Activated CD4-positive, alpha-beta T cell treated with anti-CD3 and anti-CD28 coated beads, Interleukin-2, Interleukin-6, amounts not matched to agents 100 ng/mL and 50 ng/mL, durations not matched to agents 16 hours and 8 hours (primary cell): ENCODE results near the gene WIPF2.

Experiments
- DNase-seq: peaks from one replicate; pipeline ENCODE4 v3.0.0-alpha.2; 2020

Gene WIPF2

DNA sequence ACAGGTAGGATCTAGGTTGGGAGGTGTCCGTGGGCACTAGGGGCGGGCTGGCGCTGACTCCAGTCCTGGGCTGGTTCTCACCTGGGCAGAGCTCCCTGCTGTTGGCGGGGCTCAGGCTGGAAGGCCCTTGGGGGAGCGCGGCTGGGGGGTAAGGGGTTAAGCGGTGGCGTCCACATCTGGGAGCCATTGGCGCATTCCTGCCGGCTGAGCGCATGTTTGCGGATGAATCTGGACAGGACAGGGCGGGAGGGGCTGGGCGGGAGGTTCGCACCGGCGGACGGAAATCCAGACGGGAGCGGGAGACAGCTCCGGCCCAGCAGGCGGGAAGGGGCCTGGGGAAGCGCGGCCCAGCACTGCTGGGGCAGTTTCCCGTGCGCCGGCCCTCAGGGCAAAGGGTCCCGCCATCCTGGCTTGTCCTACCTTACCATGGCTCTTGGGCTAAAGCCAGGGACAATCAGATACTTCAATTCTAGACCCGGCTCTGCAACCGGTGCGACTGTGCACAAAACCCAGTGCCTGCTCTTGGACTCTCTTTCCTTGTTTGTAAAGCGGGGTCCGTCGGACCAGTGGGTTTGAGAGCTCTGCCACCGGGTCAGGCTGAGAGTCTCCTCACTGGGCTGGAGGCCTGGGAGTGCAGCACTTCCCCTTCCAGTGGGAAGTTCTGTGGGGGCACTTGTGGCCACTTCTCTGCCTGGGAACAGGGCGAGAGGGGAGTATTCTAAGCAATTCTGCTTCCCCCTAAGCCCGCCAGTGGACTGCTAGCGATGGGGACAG is 97.7 kb downstream of the WIPF2 start:
- DNase-seq = no peak

DNA sequence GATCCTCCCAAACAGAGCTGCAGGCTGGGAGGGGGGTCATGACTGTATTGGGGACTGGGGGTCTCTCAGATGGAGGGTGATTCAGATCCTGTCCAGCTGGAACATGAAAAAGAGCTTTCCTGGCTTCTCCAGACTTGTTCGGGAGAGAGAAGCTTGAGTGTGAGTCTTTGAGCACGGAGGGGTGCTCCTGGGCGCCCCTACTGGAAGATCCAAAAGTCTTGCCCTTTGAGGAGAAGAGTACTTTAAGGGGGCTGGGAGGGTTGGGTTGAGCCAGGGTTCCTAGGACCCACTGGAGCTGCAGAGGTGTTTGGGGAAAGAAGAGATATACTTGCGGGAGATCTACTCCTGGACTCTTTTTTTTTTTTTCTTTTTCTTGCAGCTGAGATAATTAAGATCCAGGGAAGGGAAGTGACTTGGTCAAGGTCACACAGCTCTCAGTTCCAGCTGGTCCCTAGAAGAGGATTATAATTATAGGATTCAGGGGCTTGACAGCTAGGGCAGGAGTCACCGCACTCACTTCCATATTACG is 98.3 kb downstream of the WIPF2 start:
- DNase-seq = peak; percentile 72

DNA sequence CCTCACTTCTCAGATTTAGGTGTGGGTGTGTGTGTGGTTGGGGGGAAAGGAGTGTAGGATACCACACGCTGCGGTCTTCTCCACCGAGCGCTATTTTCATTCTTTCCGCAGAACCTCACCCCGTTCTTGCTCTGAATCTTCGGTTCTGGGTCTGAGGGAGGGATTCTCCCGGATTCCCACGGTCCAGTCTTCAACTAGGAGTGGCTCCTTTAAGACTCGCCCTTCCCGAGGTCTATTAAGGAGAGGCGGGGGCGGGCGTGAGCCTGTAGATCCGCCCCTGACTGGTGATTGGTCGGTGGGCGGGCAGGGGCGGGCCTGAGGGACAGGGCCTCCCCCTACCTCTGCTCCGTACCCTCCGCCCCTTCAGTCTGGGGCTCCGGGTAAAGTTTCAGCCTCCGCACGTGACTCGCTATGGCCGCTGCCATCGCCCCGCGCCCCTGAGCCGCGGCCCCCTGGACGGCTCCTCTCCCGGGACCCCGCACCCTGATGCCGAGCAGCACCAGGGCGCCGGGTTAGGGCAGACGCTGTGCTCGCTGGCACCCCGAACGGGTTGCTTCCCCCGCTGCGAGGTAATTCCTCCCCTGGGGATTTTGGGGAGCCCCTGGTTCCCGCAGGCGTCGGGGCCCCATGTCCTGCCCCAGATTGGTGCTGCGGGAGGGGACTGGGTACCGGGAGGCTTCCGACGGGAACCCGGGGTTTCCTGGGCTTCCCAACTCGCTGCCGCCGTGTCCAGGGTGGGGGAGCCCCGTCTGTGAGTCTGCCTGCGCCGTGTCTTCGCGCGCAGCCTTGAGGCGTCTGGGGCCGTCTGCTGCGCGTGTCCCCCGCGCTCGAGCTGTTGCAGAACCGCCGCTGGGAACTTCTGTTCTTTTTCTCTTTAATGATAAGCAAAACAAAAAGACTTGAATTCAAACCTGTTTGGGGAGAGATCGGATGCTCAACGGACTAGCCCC is 99.1 kb downstream of the WIPF2 start:
- peak; percentile 96 for DNase-seq

GRCh38 chr17:40318830-40319391 is 99.8 kb downstream of the WIPF2 start:
- peak; percentile 28 for DNase-seq

GRCh38 chr17:40319651-40320540 is 100.8 kb downstream of the WIPF2 start:
- DNase-seq = peak; percentile 80

DNA sequence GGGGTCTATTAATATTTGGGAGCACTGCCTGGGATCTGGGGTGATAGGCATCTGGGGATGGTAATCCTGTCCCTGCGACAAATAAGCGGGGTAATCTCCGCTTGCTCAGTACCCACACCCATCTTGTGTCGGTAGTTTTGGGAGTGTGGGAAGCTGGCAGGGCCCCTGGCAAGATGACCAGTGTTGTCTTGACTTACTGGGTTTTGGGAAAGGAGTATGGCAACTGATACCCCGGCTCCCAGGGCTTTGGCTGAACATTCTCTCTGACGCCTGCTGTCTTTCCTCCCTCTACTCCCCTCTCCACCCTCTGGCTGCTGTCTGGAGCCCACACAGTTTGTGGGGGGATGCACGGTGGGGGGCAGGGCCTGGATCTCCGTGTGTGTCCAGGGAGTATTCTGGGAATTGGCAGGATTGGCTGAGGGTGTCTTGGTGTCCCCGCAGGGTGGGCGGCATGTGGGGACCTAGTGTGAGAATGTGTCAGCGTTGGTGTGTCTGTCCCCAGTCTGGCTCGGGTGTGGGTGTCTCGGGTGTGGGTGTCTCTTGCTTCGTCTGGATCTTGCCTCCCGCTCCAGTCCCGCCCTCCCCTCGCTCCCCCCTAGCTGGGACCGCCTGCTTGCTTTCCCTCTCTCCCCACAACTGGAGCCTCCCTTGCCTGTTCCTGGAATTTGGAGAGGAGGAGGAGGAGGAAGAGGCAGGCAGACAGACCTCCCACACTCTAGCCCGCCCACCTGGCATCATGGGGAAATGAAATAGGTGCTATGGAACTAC is 101.8 kb downstream of the WIPF2 start:
- peak; percentile 44 for DNase-seq

- no peak for DNase-seq
Observed at GRCh38 chr17:40321524-40321929, 102.4 kb downstream of the WIPF2 start.

GRCh38 chr17:40321961-40322357 is 102.9 kb downstream of the WIPF2 start:
- no peak for DNase-seq

DNA sequence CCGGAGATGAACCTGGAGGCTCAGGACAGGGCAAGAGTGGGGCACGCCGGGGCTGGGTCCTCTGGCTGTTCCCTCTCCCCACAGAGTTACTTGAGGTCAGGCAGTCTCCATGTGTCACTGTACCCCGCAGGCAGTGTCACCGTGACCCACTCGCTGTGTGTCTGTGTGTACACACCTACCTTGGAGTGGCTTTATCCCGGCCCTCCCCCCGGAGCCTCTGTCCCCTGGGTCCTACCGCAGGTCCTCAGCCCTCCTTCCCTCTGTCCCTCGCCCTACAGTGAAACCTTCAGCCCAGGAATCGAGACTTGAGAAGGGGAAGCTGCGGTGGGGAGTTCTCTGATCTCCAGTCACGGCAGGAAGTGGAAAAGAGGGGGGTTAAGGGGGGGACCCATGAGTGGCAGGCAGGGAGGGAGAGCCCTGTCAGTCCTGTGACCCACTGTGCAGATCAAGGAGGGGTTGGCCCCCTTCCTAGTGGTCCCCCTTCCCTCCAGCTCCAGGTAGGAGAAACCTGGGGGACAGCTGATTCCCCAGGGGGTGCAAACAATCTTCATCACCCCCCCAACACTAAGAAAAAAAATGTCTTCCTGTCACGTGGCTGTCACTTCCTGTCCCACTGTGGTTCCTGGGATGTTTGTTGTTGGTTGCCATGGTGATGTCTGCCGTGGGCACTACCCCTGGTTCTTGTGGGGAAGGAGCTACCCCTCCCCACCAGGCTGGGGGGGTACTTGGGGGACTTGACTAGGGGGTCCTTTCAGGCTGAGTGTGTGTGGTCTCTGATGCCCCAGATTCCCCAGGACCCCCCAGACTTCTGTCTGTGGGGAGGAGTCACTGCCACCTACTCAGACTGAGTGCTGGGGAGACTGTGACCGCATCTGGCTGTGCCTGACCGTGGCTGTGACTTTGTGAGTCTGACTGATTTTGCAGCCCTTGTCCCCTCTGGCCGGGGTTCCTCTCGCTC is 103.5 kb downstream of the WIPF2 start:
- DNase-seq = peak; percentile 92

GRCh38 chr17:40323391-40324381 is 104.6 kb downstream of the WIPF2 start:
- DNase-seq = peak; percentile 62

- DNase-seq = peak; percentile 60
Observed at GRCh38 chr17:40325156-40326013, 106.3 kb downstream of the WIPF2 start.

DNA sequence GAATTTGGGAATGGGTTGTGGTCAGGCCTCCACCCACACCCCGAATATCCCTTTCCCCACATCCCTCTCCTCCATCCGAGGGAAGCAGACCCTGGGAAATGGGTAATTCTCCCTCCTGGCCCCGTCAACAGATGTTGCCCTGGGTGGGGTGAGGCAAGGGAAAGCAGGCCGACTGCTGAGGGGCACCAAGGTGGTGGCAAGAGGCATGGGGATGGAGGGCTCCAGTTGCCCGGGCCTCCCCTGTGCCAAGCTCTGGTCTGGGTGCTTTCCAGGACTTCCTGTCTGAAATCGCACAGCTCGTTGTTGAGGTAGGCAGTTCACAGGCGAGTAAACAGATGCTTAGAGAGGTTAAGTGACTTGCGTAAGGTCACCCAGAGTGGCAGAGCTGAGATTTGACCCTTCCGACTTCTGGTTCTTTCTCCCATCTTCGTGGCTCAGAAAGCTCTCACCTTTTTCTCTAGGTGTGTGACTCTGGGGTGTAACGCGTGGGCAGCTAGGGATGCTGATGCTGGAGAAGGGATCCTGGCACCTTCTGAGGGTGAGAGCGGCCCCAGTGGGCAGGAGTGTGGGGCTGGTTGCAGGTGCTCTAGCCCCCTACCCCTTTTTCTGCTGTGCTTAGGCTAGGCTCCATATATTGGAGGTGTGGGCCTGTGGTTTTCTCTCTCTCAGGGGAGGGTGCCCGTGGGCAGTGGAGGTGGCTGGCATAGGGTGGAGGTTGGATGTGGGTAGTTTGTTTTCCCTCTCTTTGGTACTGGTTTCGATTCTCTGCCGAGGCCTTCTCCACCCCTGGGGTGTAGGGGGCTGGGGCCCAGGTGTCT is 107.1 kb downstream of the WIPF2 start:
- peak; percentile 80 for DNase-seq

- no peak for DNase-seq
Observed at GRCh38 chr17:40326832-40327199, 107.7 kb downstream of the WIPF2 start.

- no peak for DNase-seq
Observed at GRCh38 chr17:40327244-40327729, 108.2 kb downstream of the WIPF2 start.

GRCh38 chr17:40327735-40328385 is 108.8 kb downstream of the WIPF2 start:
- no peak for DNase-seq

- no peak for DNase-seq
Observed at GRCh38 chr17:40328386-40328766, 109.3 kb downstream of the WIPF2 start.
